NCI-H1105 (cell line): ENCODE measurements around the gene MSH5.
"Not testable (repeated sequence)": the region's sequence is repeated elsewhere in the genome, so short reads cannot be mapped to it uniquely, and the experiment has no call there.

Experiments
- DNase-seq: peaks from one replicate; lab custom pipeline; 2025; lab: John Stamatoyannopoulos, UW

The MSH5 gene

GRCh38 chr6:31778999-31779885 lies 39.4 kb downstream of the MSH5 start:
- DNase-seq = no peak

- no peak for DNase-seq
Measured at GRCh38 chr6:31779908-31780307, 40.1 kb downstream of the MSH5 start.

- DNase-seq = no peak
Measured at GRCh38 chr6:31780507-31781243, 40.9 kb downstream of the MSH5 start.

GRCh38 chr6:31781244-31782125 lies 41.7 kb downstream of the MSH5 start:
- DNase-seq = no peak

GRCh38 chr6:31782126-31782855 lies 42.5 kb downstream of the MSH5 start:
- DNase-seq = no peak

- no peak for DNase-seq
Measured at GRCh38 chr6:31784098-31784925, 44.5 kb downstream of the MSH5 start.

GRCh38 chr6:31785475-31785874 lies 45.7 kb downstream of the MSH5 start:
- DNase-seq = no peak

- no peak for DNase-seq
Measured at GRCh38 chr6:31791324-31792089, 51.7 kb downstream of the MSH5 start.

GRCh38 chr6:31792090-31792374 lies 52.2 kb downstream of the MSH5 start:
- no peak for DNase-seq

- DNase-seq = no peak
Measured at GRCh38 chr6:31792761-31793171, 53.0 kb downstream of the MSH5 start.

- DNase-seq = not testable (repeated sequence)
Measured at GRCh38 chr6:31793927-31794245, 54.1 kb downstream of the MSH5 start.

GRCh38 chr6:31794294-31794865 lies 54.6 kb downstream of the MSH5 start:
- DNase-seq = no peak

GRCh38 chr6:31794866-31795615 lies 55.2 kb downstream of the MSH5 start:
- DNase-seq = no peak

- DNase-seq = peak; percentile 81
Measured at GRCh38 chr6:31795616-31796298, 56.0 kb downstream of the MSH5 start, which contains the start of gene VARS1. VARS1 (minus strand) TSS chr6:31795752; CDS start chr6:31795217, 535 bp downstream.

GRCh38 chr6:31796993-31797385 lies 57.2 kb downstream of the MSH5 start:
- DNase-seq = no peak

GRCh38 chr6:31797588-31797987 lies 57.8 kb downstream of the MSH5 start:
- DNase-seq = no peak

- DNase-seq = no peak
Measured at GRCh38 chr6:31799781-31800180, 60.0 kb downstream of the MSH5 start.
